GM23338 (cell line): ENCODE results near the gene BRD3. TPM values are rescaled to one million over a fixed set of nuclear protein-coding genes. Genes with fewer than 3 reads are reported as not detected.

ENCODE experiments used
- ATAC-seq: fragments of 200-7000 bp; cut with Tn5 transposase; 3 replicates; pipeline ENCODE4 v1.9.1; 2020
- DNase-seq: peaks from one replicate; pipeline ENCODE4 v3.0.0-alpha.2; 2015; ENCODE audit warnings: low spot score
- H2AFZ ChIP-seq: fragments of 200-600 bp; sonication (generic); 2 replicates; pipeline ENCODE4 v1.8.0; 2016; ENCODE audit warnings: antibody characterized with exemption, mild to moderate bottlenecking, moderate library complexity
- H3F3A ChIP-seq: fragments of 200-600 bp; sonication (generic); replicated peaks from 2 replicates; pipeline ENCODE4 v1.8.0; 2017; ENCODE audit warnings: antibody characterized with exemption, mixed run types, low read depth
- H3K27ac ChIP-seq: fragments of 200-600 bp; sonication (generic); 2 replicates; pipeline ENCODE4 v1.6.1; 2016; ENCODE audit warnings: low read depth
- H3K27me3 ChIP-seq: fragments of 200-600 bp; sonication (generic); 2 replicates; pipeline ENCODE4 v1.8.0; 2016; ENCODE audit warnings: mild to moderate bottlenecking, mixed run types, moderate library complexity; ENCODE audit not compliant: insufficient read depth
- H3K36me3 ChIP-seq: fragments of 200-600 bp; sonication (generic); 2 replicates; pipeline ENCODE4 v1.8.0; 2016; ENCODE audit warnings: mild to moderate bottlenecking; ENCODE audit not compliant: insufficient read depth
- H3K4me1 ChIP-seq: fragments of 200-600 bp; sonication (generic); 2 replicates; pipeline ENCODE4 v1.8.0; 2016; ENCODE audit warnings: mild to moderate bottlenecking, moderate library complexity; ENCODE audit not compliant: insufficient read depth
- H3K4me2 ChIP-seq: fragments of 200-600 bp; sonication (generic); 2 replicates; pipeline ENCODE4 v1.7.1; 2017; ENCODE audit warnings: mixed run types
- H3K4me3 ChIP-seq: fragments of 200-600 bp; sonication (generic); 2 replicates; pipeline ENCODE4 v1.6.1; 2016; ENCODE audit warnings: mixed run types
- H3K79me2 ChIP-seq: fragments of 200-600 bp; sonication (generic); replicated peaks from 2 replicates; pipeline ENCODE4 v1.8.0; 2017; ENCODE audit warnings: mild to moderate bottlenecking; ENCODE audit not compliant: insufficient read depth
- H3K9me2 ChIP-seq: fragments of 200-600 bp; sonication (generic); 2 replicates; pipeline ENCODE4 v1.8.0; 2017; ENCODE audit not compliant: insufficient read depth
- H4K20me1 ChIP-seq: fragments of 200-600 bp; sonication (generic); replicated peaks from 2 replicates; pipeline ENCODE4 v1.8.0; 2017; ENCODE audit warnings: mild to moderate bottlenecking; ENCODE audit not compliant: insufficient read depth
- H3K27ac Mint-ChIP-seq: 2 replicates; pipeline ENCODE4 v1.8.0; 2020; ENCODE audit warnings: inconsistent platforms, mild to moderate bottlenecking, moderate library complexity, mixed read lengths
- H3K27me3 Mint-ChIP-seq: 3 replicates; pipeline ENCODE4 v1.8.0; 2022; ENCODE audit warnings: low read depth, mild to moderate bottlenecking, moderate library complexity, mixed read lengths, inconsistent platforms; ENCODE audit not compliant: insufficient read depth, poor library complexity
- H3K36me3 Mint-ChIP-seq: 3 replicates; pipeline ENCODE4 v1.8.0; 2021; ENCODE audit warnings: low read depth, mild to moderate bottlenecking, inconsistent platforms, moderate library complexity, mixed read lengths
- H3K4me1 Mint-ChIP-seq: 3 replicates; pipeline ENCODE4 v1.8.0; 2020; ENCODE audit warnings: mild to moderate bottlenecking, inconsistent platforms, mixed read lengths
- H3K4me3 Mint-ChIP-seq: 3 replicates; pipeline ENCODE4 v1.8.0; 2021; ENCODE audit warnings: moderate library complexity, mild to moderate bottlenecking, inconsistent platforms, mixed read lengths
- H3K9me3 Mint-ChIP-seq: 3 replicates; pipeline ENCODE4 v1.8.0; 2020; ENCODE audit warnings: moderate library complexity, mild to moderate bottlenecking, inconsistent platforms, mixed read lengths
- CREB1 ChIP-seq: fragments of 250-450 bp; sonication (Bioruptor Pico); IDR thresholded peaks from 2 replicates; pipeline ENCODE4 v1.5.0; 2020; ENCODE audit warnings: low read depth, mild to moderate bottlenecking, moderate library complexity
- EZH2 ChIP-seq: fragments of 200-600 bp; sonication (generic); IDR thresholded peaks from one replicate; pipeline ENCODE4 v1.8.0; 2017; ENCODE audit warnings: antibody characterized with exemption, mild to moderate bottlenecking, low read depth; ENCODE audit not compliant: unreplicated experiment
- EZH2phosphoT487 ChIP-seq: fragments of 200-600 bp; sonication (generic); IDR thresholded peaks from one replicate; pipeline ENCODE4 v1.8.1; 2018; ENCODE audit warnings: antibody characterized with exemption; ENCODE audit not compliant: unreplicated experiment
- ZNF114 ChIP-seq: fragments of 250-450 bp; sonication (Bioruptor Pico); IDR thresholded peaks from 2 replicates; pipeline ENCODE4 v1.5.0; 2020; ENCODE audit warnings: mild to moderate bottlenecking, moderate library complexity
- polyA plus RNA-seq: library from polyadenylated mRNA; unstranded; fragments of >200 nt; fragmentation: Nextera tagmentation; extraction: Ambion mirVana; gene quantifications from 2 replicates; pipeline ENCODE4 v1.2.1, GENCODE V29; 2016
- total RNA-seq: library from RNA; depleted of rRNA; stranded (reverse); fragments of >200 nt; shearing (Covaris generic); gene quantifications from 2 replicates; pipeline ENCODE4 v1.2.3, GENCODE V29; 2014
- TF ChIP-seq, protein P1 (sequence below): fragments of 250-450 bp; sonication (Bioruptor Pico); IDR thresholded peaks from 2 replicates; pipeline ENCODE4 v1.5.0; 2020; ENCODE audit warnings: mild to moderate bottlenecking, moderate library complexity
- TF ChIP-seq, protein P2 (sequence below), 2 experiments: fragments of 200-600 bp in 1 of 2; sonication (generic) in 1 of 2; conservative IDR thresholded peaks; 2 replicates each; pipeline versions ENCODE4 v1.5.1 to v1.6.1; 2016 to 2017; ENCODE audit warnings: antibody characterized with exemption in 2 of 2, low read depth in 2 of 2, mild to moderate bottlenecking in 2 of 2, moderate library complexity in 1 of 2

Gene BRD3
- total and polyA plus RNA-seq, 2 experiments from 2014 or later, result 46.0 to 88.0 TPM

GRCh38 chr9:134051319-134051718 is 16.5 kb downstream of the BRD3 start:
- H3K27me3 ChIP-seq, result no peaks in the 10 kb centered on the region
- no peak overlapping the region for H3K4me3 ChIP-seq
- no peak overlapping the region; the same call in 1 of the 2 replicates for H3K27ac Mint-ChIP-seq
- H3K27ac ChIP-seq, result no peak overlapping the region
- H3K4me1 Mint-ChIP-seq, result peaks cover 3% of the 10 kb centered on the region; the same call in 1 of the 3 replicates
- H3K4me1 ChIP-seq, result no peaks in the 10 kb centered on the region
- H3K36me3 Mint-ChIP-seq, result peaks cover 43% of the 10 kb centered on the region
- no peaks in the 10 kb centered on the region for H3K9me3 Mint-ChIP-seq
- H3K9me2 ChIP-seq, result no peaks in the 10 kb centered on the region
- H3K27me3 Mint-ChIP-seq, result peaks cover 6% of the 10 kb centered on the region
- ATAC-seq (no peak), DNase-seq (no peak)
- H4K20me1 ChIP-seq, result no peaks in the 10 kb centered on the region; the same call in none of the 2 replicates
- no peaks in the 10 kb centered on the region for H3F3A ChIP-seq
- no peak overlapping the region for H3K4me3 Mint-ChIP-seq
- no peak overlapping the region for H3K4me2 ChIP-seq
- peaks cover 29% of the 10 kb centered on the region for H3K79me2 ChIP-seq
- no peak overlapping the region for H2AFZ ChIP-seq
- peaks cover 10% of the 10 kb centered on the region; the same call in 1 of the 2 replicates for H3K36me3 ChIP-seq
- TF ChIP-seq EZH2 (no peak), CREB1 (CRISPR knock-in tag) (no peak), ZNF114 (CRISPR knock-in tag) (no peak), EZH2phosphoT487 (no peak)
- TF ChIP-seq, protein P1, sequence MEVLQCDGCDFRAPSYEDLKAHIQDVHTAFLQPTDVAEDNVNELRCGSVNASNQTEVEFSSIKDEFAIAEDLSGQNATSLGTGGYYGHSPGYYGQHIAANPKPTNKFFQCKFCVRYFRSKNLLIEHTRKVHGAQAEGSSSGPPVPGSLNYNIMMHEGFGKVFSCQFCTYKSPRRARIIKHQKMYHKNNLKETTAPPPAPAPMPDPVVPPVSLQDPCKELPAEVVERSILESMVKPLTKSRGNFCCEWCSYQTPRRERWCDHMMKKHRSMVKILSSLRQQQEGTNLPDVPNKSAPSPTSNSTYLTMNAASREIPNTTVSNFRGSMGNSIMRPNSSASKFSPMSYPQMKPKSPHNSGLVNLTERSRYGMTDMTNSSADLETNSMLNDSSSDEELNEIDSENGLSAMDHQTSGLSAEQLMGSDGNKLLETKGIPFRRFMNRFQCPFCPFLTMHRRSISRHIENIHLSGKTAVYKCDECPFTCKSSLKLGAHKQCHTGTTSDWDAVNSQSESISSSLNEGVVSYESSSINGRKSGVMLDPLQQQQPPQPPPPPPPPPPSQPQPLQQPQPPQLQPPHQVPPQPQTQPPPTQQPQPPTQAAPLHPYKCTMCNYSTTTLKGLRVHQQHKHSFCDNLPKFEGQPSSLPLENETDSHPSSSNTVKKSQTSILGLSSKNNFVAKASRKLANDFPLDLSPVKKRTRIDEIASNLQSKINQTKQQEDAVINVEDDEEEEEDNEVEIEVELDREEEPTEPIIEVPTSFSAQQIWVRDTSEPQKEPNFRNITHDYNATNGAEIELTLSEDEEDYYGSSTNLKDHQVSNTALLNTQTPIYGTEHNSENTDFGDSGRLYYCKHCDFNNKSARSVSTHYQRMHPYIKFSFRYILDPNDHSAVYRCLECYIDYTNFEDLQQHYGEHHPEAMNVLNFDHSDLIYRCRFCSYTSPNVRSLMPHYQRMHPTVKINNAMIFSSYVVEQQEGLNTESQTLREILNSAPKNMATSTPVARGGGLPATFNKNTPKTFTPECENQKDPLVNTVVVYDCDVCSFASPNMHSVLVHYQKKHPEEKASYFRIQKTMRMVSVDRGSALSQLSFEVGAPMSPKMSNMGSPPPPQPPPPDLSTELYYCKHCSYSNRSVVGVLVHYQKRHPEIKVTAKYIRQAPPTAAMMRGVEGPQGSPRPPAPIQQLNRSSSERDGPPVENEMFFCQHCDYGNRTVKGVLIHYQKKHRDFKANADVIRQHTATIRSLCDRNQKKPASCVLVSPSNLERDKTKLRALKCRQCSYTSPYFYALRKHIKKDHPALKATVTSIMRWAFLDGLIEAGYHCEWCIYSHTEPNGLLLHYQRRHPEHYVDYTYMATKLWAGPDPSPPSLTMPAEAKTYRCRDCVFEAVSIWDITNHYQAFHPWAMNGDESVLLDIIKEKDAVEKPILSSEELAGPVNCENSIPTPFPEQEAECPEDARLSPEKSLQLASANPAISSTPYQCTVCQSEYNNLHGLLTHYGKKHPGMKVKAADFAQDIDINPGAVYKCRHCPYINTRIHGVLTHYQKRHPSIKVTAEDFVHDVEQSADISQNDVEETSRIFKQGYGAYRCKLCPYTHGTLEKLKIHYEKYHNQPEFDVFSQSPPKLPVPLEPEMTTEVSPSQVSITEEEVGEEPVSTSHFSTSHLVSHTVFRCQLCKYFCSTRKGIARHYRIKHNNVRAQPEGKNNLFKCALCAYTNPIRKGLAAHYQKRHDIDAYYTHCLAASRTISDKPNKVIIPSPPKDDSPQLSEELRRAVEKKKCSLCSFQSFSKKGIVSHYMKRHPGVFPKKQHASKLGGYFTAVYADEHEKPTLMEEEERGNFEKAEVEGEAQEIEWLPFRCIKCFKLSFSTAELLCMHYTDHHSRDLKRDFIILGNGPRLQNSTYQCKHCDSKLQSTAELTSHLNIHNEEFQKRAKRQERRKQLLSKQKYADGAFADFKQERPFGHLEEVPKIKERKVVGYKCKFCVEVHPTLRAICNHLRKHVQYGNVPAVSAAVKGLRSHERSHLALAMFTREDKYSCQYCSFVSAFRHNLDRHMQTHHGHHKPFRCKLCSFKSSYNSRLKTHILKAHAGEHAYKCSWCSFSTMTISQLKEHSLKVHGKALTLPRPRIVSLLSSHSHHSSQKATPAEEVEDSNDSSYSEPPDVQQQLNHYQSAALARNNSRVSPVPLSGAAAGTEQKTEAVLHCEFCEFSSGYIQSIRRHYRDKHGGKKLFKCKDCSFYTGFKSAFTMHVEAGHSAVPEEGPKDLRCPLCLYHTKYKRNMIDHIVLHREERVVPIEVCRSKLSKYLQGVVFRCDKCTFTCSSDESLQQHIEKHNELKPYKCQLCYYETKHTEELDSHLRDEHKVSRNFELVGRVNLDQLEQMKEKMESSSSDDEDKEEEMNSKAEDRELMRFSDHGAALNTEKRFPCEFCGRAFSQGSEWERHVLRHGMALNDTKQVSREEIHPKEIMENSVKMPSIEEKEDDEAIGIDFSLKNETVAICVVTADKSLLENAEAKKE, result no peak
- TF ChIP-seq, protein P2, sequence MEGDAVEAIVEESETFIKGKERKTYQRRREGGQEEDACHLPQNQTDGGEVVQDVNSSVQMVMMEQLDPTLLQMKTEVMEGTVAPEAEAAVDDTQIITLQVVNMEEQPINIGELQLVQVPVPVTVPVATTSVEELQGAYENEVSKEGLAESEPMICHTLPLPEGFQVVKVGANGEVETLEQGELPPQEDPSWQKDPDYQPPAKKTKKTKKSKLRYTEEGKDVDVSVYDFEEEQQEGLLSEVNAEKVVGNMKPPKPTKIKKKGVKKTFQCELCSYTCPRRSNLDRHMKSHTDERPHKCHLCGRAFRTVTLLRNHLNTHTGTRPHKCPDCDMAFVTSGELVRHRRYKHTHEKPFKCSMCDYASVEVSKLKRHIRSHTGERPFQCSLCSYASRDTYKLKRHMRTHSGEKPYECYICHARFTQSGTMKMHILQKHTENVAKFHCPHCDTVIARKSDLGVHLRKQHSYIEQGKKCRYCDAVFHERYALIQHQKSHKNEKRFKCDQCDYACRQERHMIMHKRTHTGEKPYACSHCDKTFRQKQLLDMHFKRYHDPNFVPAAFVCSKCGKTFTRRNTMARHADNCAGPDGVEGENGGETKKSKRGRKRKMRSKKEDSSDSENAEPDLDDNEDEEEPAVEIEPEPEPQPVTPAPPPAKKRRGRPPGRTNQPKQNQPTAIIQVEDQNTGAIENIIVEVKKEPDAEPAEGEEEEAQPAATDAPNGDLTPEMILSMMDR (conservative IDR thresholded peaks at IDR 0.05; ENCODE audit: low read depth in 2 of 2), result no peak
